Activated naive CD8-positive, alpha-beta T cell (primary cell): ENCODE measurements around the gene ZAR1.
"Not testable (repeated sequence)": the region's sequence is repeated elsewhere in the genome, so short reads cannot be mapped to it uniquely, and the experiment has no call there.

Experiments used
- H3K27ac Mint-ChIP-seq: one replicate; pipeline ENCODE4 v1.8.0; 2021; ENCODE audit warnings: mixed read lengths
- H3K27me3 Mint-ChIP-seq: one replicate; pipeline ENCODE4 v1.8.0; 2021; ENCODE audit warnings: mixed read lengths
- H3K36me3 Mint-ChIP-seq: one replicate; pipeline ENCODE4 v1.8.0; 2021; ENCODE audit warnings: mixed read lengths
- H3K4me1 Mint-ChIP-seq: one replicate; pipeline ENCODE4 v1.8.0; 2021; ENCODE audit warnings: low read depth, mixed read lengths
- H3K4me3 Mint-ChIP-seq: one replicate; pipeline ENCODE4 v1.8.0; 2021; ENCODE audit warnings: mild to moderate bottlenecking, mixed read lengths
- H3K9me3 Mint-ChIP-seq: one replicate; pipeline ENCODE4 v1.8.0; 2021; ENCODE audit warnings: low read depth, mixed read lengths

Gene ZAR1, protein sequence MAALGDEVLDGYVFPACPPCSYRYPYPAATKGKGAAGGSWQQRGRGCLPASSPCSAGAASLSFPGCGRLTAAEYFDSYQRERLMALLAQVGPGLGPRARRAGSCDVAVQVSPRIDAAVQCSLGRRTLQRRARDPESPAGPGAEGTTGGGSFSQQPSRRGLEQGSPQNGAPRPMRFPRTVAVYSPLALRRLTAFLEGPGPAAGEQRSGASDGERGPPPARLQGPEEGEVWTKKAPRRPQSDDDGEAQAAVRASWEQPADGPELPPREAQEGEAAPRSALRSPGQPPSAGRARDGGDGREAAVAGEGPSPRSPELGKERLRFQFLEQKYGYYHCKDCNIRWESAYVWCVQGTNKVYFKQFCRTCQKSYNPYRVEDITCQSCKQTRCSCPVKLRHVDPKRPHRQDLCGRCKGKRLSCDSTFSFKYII

DNA sequence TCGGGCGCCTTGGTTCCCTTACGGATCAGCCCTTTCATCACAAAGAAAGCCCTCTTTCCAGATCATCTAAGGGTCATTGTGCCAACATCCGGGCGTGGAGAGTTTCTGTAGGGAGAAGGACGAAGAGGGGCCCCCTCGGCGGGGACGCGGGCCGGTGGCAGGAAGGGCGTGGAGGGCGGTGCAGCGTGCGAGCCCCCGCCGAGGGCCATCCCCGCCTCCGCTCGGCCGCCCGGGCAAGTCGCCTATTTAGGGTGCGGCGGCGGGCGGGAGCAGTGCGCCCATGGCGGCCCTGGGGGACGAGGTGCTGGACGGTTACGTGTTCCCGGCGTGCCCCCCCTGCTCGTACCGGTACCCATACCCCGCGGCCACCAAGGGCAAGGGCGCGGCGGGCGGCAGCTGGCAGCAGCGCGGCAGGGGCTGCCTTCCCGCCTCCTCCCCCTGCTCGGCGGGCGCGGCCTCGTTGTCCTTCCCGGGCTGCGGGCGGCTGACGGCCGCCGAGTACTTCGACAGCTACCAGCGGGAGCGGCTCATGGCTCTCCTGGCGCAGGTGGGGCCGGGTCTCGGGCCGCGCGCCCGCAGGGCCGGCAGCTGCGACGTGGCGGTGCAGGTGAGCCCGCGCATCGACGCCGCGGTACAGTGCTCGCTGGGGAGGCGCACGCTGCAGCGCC lies at the start of gene ZAR1:
TSS of gene ZAR1 (plus strand) at position 241 of the 668 bp plus-strand sequence. CDS start at position 281, 40 bp downstream.
- H3K27me3 Mint-ChIP-seq = peaks cover 22% of the 10 kb centered on the region

DNA sequence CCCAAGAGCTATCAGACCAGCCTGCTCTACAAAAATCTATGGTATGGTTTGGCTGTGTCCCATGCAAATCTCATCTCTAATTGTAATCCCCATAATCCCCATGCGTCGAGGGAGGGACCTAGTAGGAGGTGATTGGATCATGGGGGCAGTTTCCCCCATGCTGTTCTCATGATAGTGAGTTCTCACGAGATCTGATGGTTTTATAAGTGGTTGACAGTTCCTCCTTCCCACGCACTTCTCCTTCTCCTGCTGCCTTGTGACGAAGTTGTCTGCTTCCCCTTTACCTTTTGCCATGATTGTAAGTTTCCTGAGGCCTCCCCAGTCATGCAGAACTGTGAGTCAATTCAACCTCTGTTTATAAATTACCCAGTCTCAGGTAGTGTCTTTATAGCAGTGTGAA lies 49.1 kb upstream of the ZAR1 start:
- H3K4me1 Mint-ChIP-seq, H3K27me3 Mint-ChIP-seq, H3K27ac Mint-ChIP-seq: not testable (repeated sequence)

More for the DNA sequence above, at the start of gene ZAR1:
- H3K4me3 Mint-ChIP-seq = peak within 1 kb of the TSS; percentile 44
- no peak within 1 kb of the TSS for H3K27ac Mint-ChIP-seq
- H3K4me1 Mint-ChIP-seq = no peaks in the 10 kb centered on the region
- no peaks in the 10 kb centered on the region for H3K36me3 Mint-ChIP-seq
- H3K9me3 Mint-ChIP-seq = no peaks in the 10 kb centered on the region

DNA sequence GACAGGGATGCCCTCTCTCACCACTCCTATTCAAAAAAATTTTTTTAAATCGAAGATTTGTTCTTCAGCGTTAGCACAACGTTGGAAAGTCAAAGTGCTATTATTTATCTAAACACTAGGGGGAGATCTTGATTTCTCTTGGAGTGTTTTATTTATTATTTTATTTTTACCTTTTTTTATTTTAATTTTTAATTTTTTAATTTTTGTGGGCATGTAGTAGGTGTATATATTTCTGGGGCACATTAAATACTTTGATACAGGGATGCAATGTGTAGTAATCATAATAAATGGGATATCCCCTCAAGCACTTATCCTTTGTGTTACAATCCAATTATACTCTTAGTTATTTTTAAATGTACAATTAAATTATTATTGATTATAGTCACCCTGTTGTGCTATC lies 44.3 kb upstream of the ZAR1 start:
- Mint-ChIP-seq H3K9me3 (no peaks in the 10 kb centered on the region), H3K27me3 (peaks cover 1% of the 10 kb centered on the region), H3K36me3 (no peaks in the 10 kb centered on the region), H3K4me3 (no peak overlapping the region), H3K4me1 (no peaks in the 10 kb centered on the region), H3K27ac (no peak overlapping the region)

More for the DNA sequence above, 49.1 kb upstream of the ZAR1 start:
- H3K36me3 Mint-ChIP-seq, H3K4me3 Mint-ChIP-seq, H3K9me3 Mint-ChIP-seq: not testable (repeated sequence)

DNA sequence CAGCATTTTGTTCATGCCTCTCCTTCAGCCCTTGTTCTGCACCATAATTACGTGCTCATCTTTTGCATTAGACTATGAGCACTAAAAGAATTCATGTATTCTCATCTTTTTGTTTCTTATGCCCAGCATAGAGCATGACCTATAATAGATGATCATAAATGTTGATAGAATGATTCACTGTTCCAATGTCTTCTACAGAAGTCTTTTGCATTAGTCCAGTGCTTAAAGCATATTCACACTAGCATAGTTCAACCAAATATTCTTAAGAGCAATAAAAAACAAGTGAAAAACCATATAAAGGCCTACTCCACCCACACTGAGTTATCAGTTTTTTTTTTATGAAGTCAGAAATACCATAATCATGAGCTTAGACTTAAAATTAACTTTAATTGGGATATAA lies 43.4 kb upstream of the ZAR1 start:
- H3K4me3 Mint-ChIP-seq = no peak overlapping the region
- H3K9me3 Mint-ChIP-seq = no peaks in the 10 kb centered on the region
- no peaks in the 10 kb centered on the region for H3K36me3 Mint-ChIP-seq
- no peaks in the 10 kb centered on the region for H3K27me3 Mint-ChIP-seq
- H3K4me1 Mint-ChIP-seq = no peaks in the 10 kb centered on the region
- no peak overlapping the region for H3K27ac Mint-ChIP-seq

DNA sequence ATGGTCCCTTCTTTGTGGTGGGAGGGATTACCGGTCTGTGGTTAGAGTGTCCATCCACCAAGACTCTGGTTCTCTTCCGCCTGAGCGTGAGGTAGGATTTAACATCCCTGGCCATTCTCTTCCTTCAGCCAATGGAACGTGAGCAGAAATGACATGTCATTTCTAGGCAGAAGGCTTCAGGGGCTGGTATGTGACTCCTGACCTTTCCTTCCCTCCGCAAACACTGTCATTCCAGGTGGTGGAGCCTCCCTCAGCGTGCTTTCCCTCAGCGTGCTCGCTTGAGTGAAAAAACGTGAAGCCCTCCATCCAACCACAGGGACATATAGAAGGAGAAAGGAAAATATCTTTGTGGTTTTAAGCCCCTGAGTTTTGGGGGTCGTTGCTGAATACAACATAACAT lies 40.9 kb upstream of the ZAR1 start:
- H3K27me3 Mint-ChIP-seq = no peaks in the 10 kb centered on the region
- H3K4me1 Mint-ChIP-seq = no peaks in the 10 kb centered on the region
- no peak overlapping the region for H3K27ac Mint-ChIP-seq
- no peaks in the 10 kb centered on the region for H3K36me3 Mint-ChIP-seq
- H3K9me3 Mint-ChIP-seq = no peaks in the 10 kb centered on the region
- H3K4me3 Mint-ChIP-seq = no peak overlapping the region

DNA sequence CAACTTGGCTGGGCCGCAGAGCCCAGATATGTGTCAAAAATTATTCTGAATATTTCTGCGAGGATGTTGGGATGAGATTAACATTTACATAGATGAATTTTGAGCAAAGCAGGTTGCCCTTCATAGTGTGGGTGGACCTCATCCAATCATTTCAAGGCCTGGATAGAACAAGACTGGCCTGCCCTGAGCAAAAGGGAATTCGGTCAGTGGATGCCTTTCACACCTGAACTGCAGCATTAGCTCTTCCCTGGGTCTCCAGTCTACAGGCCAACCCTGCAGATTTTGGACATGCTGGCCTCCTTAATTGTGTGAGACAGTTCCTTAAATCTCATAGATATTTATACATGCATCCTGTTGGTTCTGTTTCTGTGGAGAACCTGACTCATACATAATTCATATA lies 39.3 kb upstream of the ZAR1 start:
- Mint-ChIP-seq H3K36me3 (no peaks in the 10 kb centered on the region), H3K4me1 (no peaks in the 10 kb centered on the region), H3K27ac (no peak overlapping the region), H3K27me3 (no peaks in the 10 kb centered on the region), H3K9me3 (no peaks in the 10 kb centered on the region), H3K4me3 (no peak overlapping the region)

DNA sequence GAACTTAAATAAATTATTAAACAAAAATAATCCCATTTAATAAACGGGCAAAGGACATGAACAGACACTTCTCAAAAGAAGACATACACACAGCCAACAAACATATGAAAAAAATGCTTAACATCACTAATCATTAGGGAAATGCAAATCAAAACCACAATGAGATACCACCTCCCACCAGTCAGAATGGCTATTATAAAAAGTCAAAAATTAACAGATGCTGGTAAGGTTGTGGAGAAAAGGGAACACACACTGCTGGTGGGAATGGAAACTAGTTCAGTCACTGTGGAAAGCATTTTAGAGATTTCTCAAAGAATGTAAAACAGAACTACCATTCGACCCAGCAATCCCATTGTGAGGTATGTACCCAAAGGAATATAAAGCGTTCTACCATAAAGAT lies 38.4 kb upstream of the ZAR1 start:
- H3K4me1 Mint-ChIP-seq = not testable (repeated sequence)

DNA sequence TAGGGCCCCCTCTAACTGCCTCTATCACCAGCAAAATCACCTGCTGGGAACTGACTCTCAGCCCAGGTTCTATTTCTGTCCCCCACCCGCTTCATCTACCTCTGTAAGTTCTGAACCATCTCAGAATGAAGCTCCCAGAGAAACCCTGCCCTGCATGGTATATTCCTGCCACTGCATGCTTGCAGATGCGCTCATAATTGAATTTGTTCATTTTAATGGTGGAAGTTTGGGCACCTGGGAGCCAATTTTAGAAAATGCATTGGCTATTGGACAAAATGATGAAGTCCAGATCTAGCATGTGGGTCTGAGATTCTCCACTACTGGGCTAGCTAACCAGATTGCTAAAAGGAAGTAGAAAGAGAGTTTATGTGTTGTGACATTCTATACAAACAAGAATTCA lies 35.5 kb upstream of the ZAR1 start:
- no peak overlapping the region for H3K27ac Mint-ChIP-seq
- peaks cover 6% of the 10 kb centered on the region for H3K36me3 Mint-ChIP-seq
- no peak overlapping the region for H3K4me3 Mint-ChIP-seq
- no peaks in the 10 kb centered on the region for H3K4me1 Mint-ChIP-seq
- no peaks in the 10 kb centered on the region for H3K27me3 Mint-ChIP-seq
- H3K9me3 Mint-ChIP-seq = peaks cover 6% of the 10 kb centered on the region

More for the DNA sequence above, 38.4 kb upstream of the ZAR1 start:
- H3K36me3 Mint-ChIP-seq, H3K27ac Mint-ChIP-seq, H3K27me3 Mint-ChIP-seq, H3K4me3 Mint-ChIP-seq, H3K9me3 Mint-ChIP-seq: not testable (repeated sequence)

DNA sequence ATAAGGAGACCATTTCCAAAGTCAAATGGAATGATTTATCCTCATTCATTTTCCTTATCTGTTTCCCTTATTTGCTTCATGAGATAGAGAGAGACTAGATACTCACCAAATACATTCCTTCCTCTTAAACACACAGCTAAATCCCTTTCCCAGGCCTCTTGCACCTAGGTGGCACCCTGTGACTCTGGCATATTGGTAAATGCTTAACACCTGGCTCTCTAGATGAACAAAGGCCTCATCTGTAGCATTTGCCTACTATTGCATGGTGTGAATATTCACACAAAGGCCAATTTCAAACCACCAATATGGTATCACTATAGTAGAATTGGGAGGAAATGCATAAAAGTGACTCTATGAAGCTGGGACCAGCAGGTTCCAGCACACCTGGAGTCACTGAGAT lies 29.1 kb upstream of the ZAR1 start:
- Mint-ChIP-seq H3K4me1 (no peaks in the 10 kb centered on the region), H3K27me3 (no peaks in the 10 kb centered on the region), H3K36me3 (peaks cover 6% of the 10 kb centered on the region), H3K9me3 (peaks cover 6% of the 10 kb centered on the region), H3K27ac (no peak overlapping the region), H3K4me3 (no peak overlapping the region)

DNA sequence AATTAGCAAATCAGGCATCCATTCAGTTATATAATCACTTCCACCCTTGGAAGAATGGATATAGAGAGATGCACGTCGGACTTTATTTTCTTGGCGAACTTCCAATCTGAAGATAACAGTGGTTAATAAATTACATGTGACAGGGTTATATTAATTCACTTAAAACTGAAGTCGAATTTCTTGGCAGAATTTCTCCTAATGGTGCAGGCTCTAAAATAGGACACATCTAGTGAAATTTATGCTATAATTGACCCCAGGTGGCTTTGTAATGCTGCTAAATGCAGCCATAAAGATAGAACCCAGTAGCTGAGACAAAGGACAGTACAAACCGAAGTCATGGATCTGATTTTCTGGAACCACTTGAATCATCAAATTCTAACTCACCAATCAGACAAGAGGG lies 27.7 kb upstream of the ZAR1 start:
- no peak overlapping the region for H3K27ac Mint-ChIP-seq
- H3K9me3 Mint-ChIP-seq = peaks cover 2% of the 10 kb centered on the region
- H3K27me3 Mint-ChIP-seq = no peaks in the 10 kb centered on the region
- H3K36me3 Mint-ChIP-seq = peaks cover 2% of the 10 kb centered on the region
- H3K4me3 Mint-ChIP-seq = no peak overlapping the region
- H3K4me1 Mint-ChIP-seq = no peaks in the 10 kb centered on the region

DNA sequence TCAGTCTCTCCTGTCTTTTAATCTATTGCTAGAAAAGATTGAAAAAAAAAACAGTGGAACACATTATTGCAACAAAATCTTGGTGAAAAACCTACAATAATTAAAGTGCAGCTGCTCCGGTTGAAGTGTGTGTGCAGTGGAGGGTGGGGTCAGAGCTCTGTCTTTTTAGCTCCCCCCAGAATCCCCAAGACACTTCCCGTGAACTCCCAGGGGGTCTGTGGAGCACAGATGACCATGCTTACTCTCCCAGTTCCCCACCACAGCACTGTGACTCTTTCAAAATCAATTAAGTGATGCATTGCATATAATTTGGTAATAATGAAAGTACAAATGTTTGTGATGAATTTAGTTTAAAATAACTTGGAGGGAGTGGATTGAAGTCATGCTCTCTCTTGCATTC lies 22.6 kb upstream of the ZAR1 start:
- Mint-ChIP-seq H3K9me3 (no peaks in the 10 kb centered on the region), H3K36me3 (no peaks in the 10 kb centered on the region), H3K27me3 (peaks cover 5% of the 10 kb centered on the region), H3K4me3 (no peak overlapping the region), H3K27ac (no peak overlapping the region), H3K4me1 (no peaks in the 10 kb centered on the region)

DNA sequence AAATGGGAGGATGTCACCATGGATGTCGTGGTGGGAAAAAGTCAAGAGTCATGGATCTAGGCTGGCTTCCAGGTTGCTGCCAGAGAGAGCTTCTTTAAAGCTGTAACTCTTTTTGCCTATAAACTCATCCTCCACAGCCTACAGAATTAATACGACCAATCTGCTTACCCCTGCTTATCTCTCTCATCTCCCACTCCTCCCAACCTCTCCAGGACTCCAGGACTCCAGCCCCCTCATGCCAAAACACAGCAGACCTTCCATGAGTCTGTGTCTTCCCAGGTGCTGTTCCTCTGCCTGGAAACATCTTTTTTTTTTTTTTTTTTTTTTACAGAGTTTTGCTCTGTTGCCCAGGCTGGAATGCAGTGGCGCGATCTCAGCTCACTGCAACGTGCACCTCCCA lies 22.2 kb upstream of the ZAR1 start:
- no peaks in the 10 kb centered on the region for H3K36me3 Mint-ChIP-seq
- H3K27ac Mint-ChIP-seq = no peak overlapping the region
- H3K4me3 Mint-ChIP-seq = no peak overlapping the region
- H3K27me3 Mint-ChIP-seq = peaks cover 7% of the 10 kb centered on the region
- no peaks in the 10 kb centered on the region for H3K9me3 Mint-ChIP-seq
- no peaks in the 10 kb centered on the region for H3K4me1 Mint-ChIP-seq

DNA sequence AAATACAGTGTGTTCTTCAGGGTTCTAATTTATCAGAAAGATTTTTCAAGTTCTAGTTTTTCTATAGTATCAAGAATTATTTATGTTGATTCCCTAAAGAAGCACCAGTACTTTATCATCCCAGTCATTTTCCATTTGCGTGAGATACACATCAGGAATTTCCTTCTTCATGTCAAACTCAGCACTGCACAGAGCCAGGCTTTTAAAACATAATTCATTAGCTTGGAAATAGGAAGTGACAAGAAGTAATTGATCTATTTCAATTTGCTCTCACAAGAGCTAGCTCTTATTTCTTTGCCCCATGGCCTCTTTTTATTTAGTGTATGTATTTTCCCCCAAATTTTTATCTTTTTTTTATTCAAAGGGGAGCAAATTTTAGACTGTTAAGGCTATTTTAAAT lies 19.9 kb upstream of the ZAR1 start:
- peaks cover 7% of the 10 kb centered on the region for H3K27me3 Mint-ChIP-seq

DNA sequence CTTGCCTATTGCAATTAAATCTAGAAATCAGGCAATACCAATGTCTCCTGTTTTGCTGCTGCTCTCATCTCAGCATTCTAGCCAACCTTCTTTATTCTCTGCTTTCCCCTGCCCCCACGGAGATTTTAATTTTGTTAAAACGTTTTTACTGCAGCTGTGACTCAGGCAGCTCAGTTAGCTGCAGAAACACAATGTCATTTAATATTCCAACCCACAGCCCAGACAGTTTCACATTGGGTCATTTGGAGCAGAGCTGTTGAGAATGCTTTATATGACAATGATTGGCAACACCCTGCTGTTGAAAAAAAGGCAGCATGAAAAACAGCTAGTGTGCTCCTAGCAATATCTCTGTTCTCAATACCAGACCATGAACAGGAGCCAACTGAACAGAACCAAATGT lies 19.5 kb upstream of the ZAR1 start:
- H3K36me3 Mint-ChIP-seq = peaks cover 2% of the 10 kb centered on the region
- no peak overlapping the region for H3K27ac Mint-ChIP-seq
- no peaks in the 10 kb centered on the region for H3K9me3 Mint-ChIP-seq
- H3K4me3 Mint-ChIP-seq = no peak overlapping the region
- peaks cover 7% of the 10 kb centered on the region for H3K27me3 Mint-ChIP-seq
- no peaks in the 10 kb centered on the region for H3K4me1 Mint-ChIP-seq

More for the DNA sequence above, 19.9 kb upstream of the ZAR1 start:
- Mint-ChIP-seq H3K9me3 (no peaks in the 10 kb centered on the region), H3K4me3 (no peak overlapping the region), H3K4me1 (no peaks in the 10 kb centered on the region), H3K36me3 (peaks cover 2% of the 10 kb centered on the region), H3K27ac (no peak overlapping the region)

DNA sequence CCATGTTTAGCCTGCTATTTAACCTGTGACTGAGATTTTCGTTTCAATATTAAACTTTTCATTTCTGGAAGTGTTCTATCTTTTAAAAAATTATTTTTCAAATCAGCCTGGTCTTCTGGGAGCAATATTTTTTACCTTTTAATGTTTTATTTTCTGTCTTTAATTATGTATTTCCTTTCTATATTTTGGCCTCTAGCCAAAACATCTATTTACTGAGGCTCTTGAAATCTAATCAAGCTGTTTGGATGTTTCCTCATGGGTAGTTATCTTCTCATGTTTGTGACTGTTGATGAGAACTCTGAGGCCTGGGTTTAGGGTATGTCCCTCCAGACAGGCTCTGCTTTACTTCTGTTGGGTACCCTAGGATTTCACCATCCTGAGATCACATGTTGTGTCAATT lies 17.3 kb upstream of the ZAR1 start:
- Mint-ChIP-seq H3K27ac (no peak overlapping the region), H3K4me1 (no peaks in the 10 kb centered on the region), H3K4me3 (no peak overlapping the region), H3K9me3 (no peaks in the 10 kb centered on the region), H3K27me3 (peaks cover 7% of the 10 kb centered on the region), H3K36me3 (peaks cover 2% of the 10 kb centered on the region)

DNA sequence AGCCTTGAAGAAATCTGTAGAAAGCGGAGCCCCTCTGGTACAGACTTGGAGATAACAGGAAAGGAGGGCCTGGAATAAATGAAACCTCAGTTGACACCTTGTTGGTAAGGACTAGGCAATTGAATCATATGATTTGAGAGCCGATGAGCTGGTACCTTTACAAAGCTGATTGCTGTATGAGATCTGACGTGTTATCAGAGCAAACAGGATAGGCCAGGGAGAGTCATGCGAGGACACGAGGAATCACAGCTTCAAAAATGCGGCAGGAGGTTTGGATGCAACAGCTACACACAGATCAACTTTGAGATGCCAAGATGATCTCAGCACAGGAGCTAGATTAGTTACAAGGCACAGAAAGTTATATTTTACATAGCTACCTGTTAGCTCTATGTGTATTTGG lies 14.3 kb upstream of the ZAR1 start:
- Mint-ChIP-seq H3K27me3 (peaks cover 3% of the 10 kb centered on the region), H3K27ac (no peak overlapping the region), H3K4me1 (no peaks in the 10 kb centered on the region), H3K36me3 (peaks cover 2% of the 10 kb centered on the region), H3K4me3 (no peak overlapping the region), H3K9me3 (no peaks in the 10 kb centered on the region)
